Endothelial cell of umbilical vein (primary cell): Measurements from ENCODE around the gene DDX31. TPM values are rescaled to one million over a fixed set of nuclear protein-coding genes. Genes with fewer than 3 reads are reported as not detected.

ENCODE experiments used
- BruUV-seq: library from RNA; stranded (reverse); fragments of 400-500 nt; replicated peaks from 2 replicates; lab custom pipeline; 2021; lab: Mats Ljungman, UMichigan
- CTCF ChIA-PET: fragments of 300-600, 350-600 bp; sonication (Branson Sonifier 250); formaldehyde crosslinking; loops from one replicate; lab custom pipeline; 2021; ENCODE audit warnings: antibody characterized with exemption, inconsistent platforms; lab: Charles Lee
- POLR2A ChIA-PET: fragments of 300-600, 350-600 bp; sonication (Branson Sonifier 250); formaldehyde crosslinking; loops from one replicate; lab custom pipeline; 2021; ENCODE audit warnings: antibody characterized with exemption, inconsistent platforms; lab: Charles Lee
- DNase-seq: peaks from one replicate; pipeline ENCODE4 v3.0.0-alpha.2; 2011; ENCODE audit warnings: low read depth, low spot score
- FAIRE-seq: peaks from 2 replicates; lab custom pipeline; 2011; peaks lifted over from hg19 to GRCh38; lab: Jason Lieb, UNC
- H2AFZ ChIP-seq: 2 replicates; pipeline ENCODE4 v1.6.0; 2012; ENCODE audit warnings: low read depth, low read length, control low read depth, inconsistent platforms
- H3K27ac ChIP-seq: 2 replicates; pipeline ENCODE4 v1.5.1; 2011; ENCODE audit warnings: low read depth, mild to moderate bottlenecking, control low read depth, low read length, moderate library complexity; ENCODE audit not compliant: insufficient read depth
- H3K27me3 ChIP-seq, 2 experiments: 2 replicates each; pipeline versions ENCODE4 v1.6.0 to v1.6.1; 2011; ENCODE audit warnings: low read length in 2 of 2, mixed read lengths in 1 of 2; ENCODE audit not compliant: control insufficient read depth in 2 of 2, insufficient read depth in 2 of 2
- H3K36me3 ChIP-seq, 2 experiments: 2 replicates in 1 of 2; 3 replicates in 1 of 2; pipeline ENCODE4 v1.5.1; 2011; ENCODE audit warnings: low read length in 2 of 2, mild to moderate bottlenecking in 1 of 2, moderate library complexity in 1 of 2; ENCODE audit not compliant: control insufficient read depth in 2 of 2, insufficient read depth in 2 of 2; ENCODE audit errors: extremely low read depth in 1 of 2
- H3K4me1 ChIP-seq: 3 replicates; pipeline ENCODE4 v1.5.1; 2011; ENCODE audit warnings: mild to moderate bottlenecking, low read length; ENCODE audit not compliant: control insufficient read depth, insufficient read depth; ENCODE audit errors: extremely low read depth
- H3K4me2 ChIP-seq: 2 replicates; pipeline ENCODE4 v1.6.1; 2011; ENCODE audit warnings: low read length, control low read depth, mixed read lengths; ENCODE audit not compliant: insufficient read depth
- H3K4me3 ChIP-seq, 3 experiments: fragments of 200-600 bp in 1 of 3; sonication (generic), shearing (Covaris generic) in 1 of 3; replicated peaks in 1 of 3; 2 replicates each; pipeline ENCODE4 v1.5.1; 2011 to 2016; ENCODE audit warnings: control low read depth in 3 of 3, low read length in 3 of 3, mild to moderate bottlenecking in 2 of 3, inconsistent platforms in 1 of 3, low read depth in 1 of 3, moderate library complexity in 1 of 3; ENCODE audit not compliant: insufficient read depth in 1 of 3
- H3K79me2 ChIP-seq: 2 replicates; pipeline ENCODE4 v1.6.0; 2012; ENCODE audit warnings: low read length, inconsistent platforms; ENCODE audit not compliant: control insufficient read depth, insufficient read depth
- H3K9ac ChIP-seq: replicated peaks from 2 replicates; pipeline ENCODE3; 2011; ENCODE audit warnings: low read length, control low read depth; ENCODE audit not compliant: insufficient read depth; ENCODE audit errors: extremely low read depth
- H3K9me1 ChIP-seq: replicated peaks from 3 replicates; pipeline ENCODE4 v1.6.0; 2011; ENCODE audit warnings: mild to moderate bottlenecking, low read length; ENCODE audit not compliant: control insufficient read depth, insufficient read depth; ENCODE audit errors: extremely low read depth
- H3K9me3 ChIP-seq: replicated peaks from 2 replicates; pipeline ENCODE4 v1.5.1; 2012; ENCODE audit warnings: low read length, inconsistent platforms; ENCODE audit not compliant: control insufficient read depth, insufficient read depth
- H4K20me1 ChIP-seq: replicated peaks from 2 replicates; pipeline ENCODE3; 2011; ENCODE audit warnings: mild to moderate bottlenecking, low read length; ENCODE audit not compliant: control insufficient read depth, insufficient read depth; ENCODE audit errors: extremely low read depth
- EZH2 ChIP-seq: IDR thresholded peaks from 2 replicates; pipeline ENCODE4 v1.6.1; 2012; ENCODE audit warnings: borderline replicate concordance, low read depth, mild to moderate bottlenecking, moderate library complexity, low read length, inconsistent platforms; ENCODE audit not compliant: severe bottlenecking
- FOS ChIP-seq: IDR thresholded peaks from 2 replicates; pipeline ENCODE4 v1.6.1; 2011; ENCODE audit warnings: mild to moderate bottlenecking, low read length, moderate library complexity, borderline replicate concordance; ENCODE audit not compliant: insufficient read depth
- GATA2 ChIP-seq: IDR thresholded peaks from 2 replicates; pipeline ENCODE4 v1.7.0; 2011; ENCODE audit warnings: low read depth, mild to moderate bottlenecking, moderate library complexity, mixed read lengths, low read length; ENCODE audit not compliant: insufficient read length, insufficient read depth
- JUN ChIP-seq: IDR thresholded peaks from 2 replicates; pipeline ENCODE4 v1.6.1; 2011; ENCODE audit warnings: borderline replicate concordance, low read depth; ENCODE audit not compliant: insufficient read length, insufficient read depth
- MYC ChIP-seq: IDR thresholded peaks from one replicate; pipeline ENCODE4 v1.6.1; 2011; ENCODE audit warnings: mild to moderate bottlenecking, low read depth, low read length
- POLR2A ChIP-seq: IDR thresholded peaks from 2 replicates; pipeline ENCODE4 v1.6.1; 2012; ENCODE audit warnings: low read depth, mild to moderate bottlenecking, control low read depth, low read length
- POLR2AphosphoS5 ChIP-seq: IDR thresholded peaks from 2 replicates; pipeline ENCODE4 v1.6.1; 2012; ENCODE audit warnings: low read depth, mild to moderate bottlenecking, control low read depth, low read length, moderate library complexity; ENCODE audit not compliant: insufficient read depth
- dilution Hi-C: fragments of 300-500 bp; cut with MboI; formaldehyde crosslinking; loops from one replicate; pipeline ENCODE4 v1.15.0; 2019; ENCODE audit warnings: low sequenced_read_pairs; ENCODE audit not compliant: extremely low pct_ligation_motif_present
- intact Hi-C: fragments of 100-400 bp; cut with micrococcal nuclease; formaldehyde crosslinking; loops from one replicate; pipeline ENCODE4 v1.10.0; 2022
- polyA plus RNA-seq, 4 experiments: library from polyadenylated mRNA; depleted of rRNA in 3 of 4; stranded (reverse) in 3 of 4; unstranded in 1 of 4; fragments of >200 nt; gene quantifications; 2 replicates each; pipeline versions ENCODE4 v1.2.1 to v1.2.3, GENCODE V29; 2011 to 2012; ENCODE audit warnings: missing spikeins in 1 of 4
- total RNA-seq: library from RNA; stranded (reverse); gene quantifications from 2 replicates; pipeline ENCODE4 v1.2.3, GENCODE V29; 2021
- TF ChIP-seq, protein P1 (sequence below): IDR thresholded peaks from 2 replicates; pipeline ENCODE4 v1.6.1; 2011; ENCODE audit not compliant: insufficient read depth, insufficient read length
- TF ChIP-seq, protein P2 (sequence below), 2 donors: IDR thresholded peaks; 1 replicate in 1 of 2; 2 replicates in 1 of 2; pipeline ENCODE4 v1.5.1; 2011; ENCODE audit warnings: low read length in 2 of 2, mild to moderate bottlenecking in 2 of 2, moderate library complexity in 2 of 2, control low read depth in 1 of 2, inconsistent platforms in 1 of 2, low read depth in 1 of 2; ENCODE audit not compliant: insufficient read depth in 1 of 2; ENCODE audit errors: extremely low read depth in 1 of 2

DDX31 gene
- total and polyA plus RNA-seq, 2 donors (not counting 3 experiments of a cell fraction or from before 2014, with no cell fraction given): 8.0 to 16.3 TPM

DNA sequence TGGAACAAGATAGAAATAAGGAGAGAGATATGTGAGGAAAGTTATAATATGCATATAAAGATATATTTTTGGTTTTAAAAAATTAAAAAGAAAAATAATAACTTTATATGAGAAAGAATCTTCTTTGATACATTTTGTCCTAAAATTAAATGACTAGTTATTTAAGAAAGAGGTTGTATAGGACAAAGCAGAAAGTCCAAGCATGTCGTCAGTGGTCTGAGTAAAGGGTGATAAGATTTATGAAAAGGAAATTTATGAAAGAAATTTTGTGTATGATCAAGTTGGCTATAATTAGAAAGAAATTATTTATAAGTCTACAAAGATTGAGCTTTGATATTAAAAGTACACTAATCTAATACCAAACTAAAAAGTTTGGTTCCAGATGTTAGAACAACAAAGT is 32.5 kb upstream of the DDX31 start:
- intact Hi-C loops (no loop called here), dilution Hi-C loops (no loop called here)
- Histone ChIP-seq H3K27ac (no peak overlapping the region), H3K9ac (no peak overlapping the region), H4K20me1 (no peaks in the 10 kb centered on the region), H3K27me3 (no peaks in the 10 kb centered on the region), H2AFZ (no peak overlapping the region), H3K4me1 (no peaks in the 10 kb centered on the region), H3K4me2 (no peak overlapping the region), H3K36me3 (no peaks in the 10 kb centered on the region), H3K9me1 (no peaks in the 10 kb centered on the region), H3K9me3 (no peaks in the 10 kb centered on the region), H3K4me3 (no peak overlapping the region), H3K79me2 (no peaks in the 10 kb centered on the region)
- CTCF ChIA-PET: no interaction called here
- DNase-seq (no peak), FAIRE-seq (no peak)
- no TSS peak for BruUV-seq
- no peak for TF ChIP-seq JUN
- no peak for TF ChIP-seq MYC
- TF ChIP-seq, protein P1, sequence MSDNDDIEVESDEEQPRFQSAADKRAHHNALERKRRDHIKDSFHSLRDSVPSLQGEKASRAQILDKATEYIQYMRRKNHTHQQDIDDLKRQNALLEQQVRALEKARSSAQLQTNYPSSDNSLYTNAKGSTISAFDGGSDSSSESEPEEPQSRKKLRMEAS: no peak
- TF ChIP-seq POLR2AphosphoS5: no peak
- no peak for TF ChIP-seq GATA2
- no peak for TF ChIP-seq EZH2
- TF ChIP-seq, protein P2, sequence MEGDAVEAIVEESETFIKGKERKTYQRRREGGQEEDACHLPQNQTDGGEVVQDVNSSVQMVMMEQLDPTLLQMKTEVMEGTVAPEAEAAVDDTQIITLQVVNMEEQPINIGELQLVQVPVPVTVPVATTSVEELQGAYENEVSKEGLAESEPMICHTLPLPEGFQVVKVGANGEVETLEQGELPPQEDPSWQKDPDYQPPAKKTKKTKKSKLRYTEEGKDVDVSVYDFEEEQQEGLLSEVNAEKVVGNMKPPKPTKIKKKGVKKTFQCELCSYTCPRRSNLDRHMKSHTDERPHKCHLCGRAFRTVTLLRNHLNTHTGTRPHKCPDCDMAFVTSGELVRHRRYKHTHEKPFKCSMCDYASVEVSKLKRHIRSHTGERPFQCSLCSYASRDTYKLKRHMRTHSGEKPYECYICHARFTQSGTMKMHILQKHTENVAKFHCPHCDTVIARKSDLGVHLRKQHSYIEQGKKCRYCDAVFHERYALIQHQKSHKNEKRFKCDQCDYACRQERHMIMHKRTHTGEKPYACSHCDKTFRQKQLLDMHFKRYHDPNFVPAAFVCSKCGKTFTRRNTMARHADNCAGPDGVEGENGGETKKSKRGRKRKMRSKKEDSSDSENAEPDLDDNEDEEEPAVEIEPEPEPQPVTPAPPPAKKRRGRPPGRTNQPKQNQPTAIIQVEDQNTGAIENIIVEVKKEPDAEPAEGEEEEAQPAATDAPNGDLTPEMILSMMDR (IDR thresholded peaks at IDR 0.05; ENCODE audit: extremely low read depth in 1 of 2, insufficient read depth in 1 of 2, low read depth in 1 of 2, low read length in 2 of 2): no peak
- no peak for TF ChIP-seq POLR2A
- TF ChIP-seq FOS: no peak
- POLR2A ChIA-PET: no interaction called here
